CMK (cell line): ENCODE data around the gene NPFF.
A peak's percentile ranks its signal among the peaks of the same experiment; 100 is the strongest.
"Not testable (repeated sequence)": the region's sequence is repeated elsewhere in the genome, so short reads cannot be mapped to it uniquely, and the experiment has no call there.

Experiments used
- DNase-seq: peaks from one replicate; pipeline ENCODE4 v3.0.0-alpha.2; 2010; ENCODE audit warnings: low read depth

Gene NPFF

DNA sequence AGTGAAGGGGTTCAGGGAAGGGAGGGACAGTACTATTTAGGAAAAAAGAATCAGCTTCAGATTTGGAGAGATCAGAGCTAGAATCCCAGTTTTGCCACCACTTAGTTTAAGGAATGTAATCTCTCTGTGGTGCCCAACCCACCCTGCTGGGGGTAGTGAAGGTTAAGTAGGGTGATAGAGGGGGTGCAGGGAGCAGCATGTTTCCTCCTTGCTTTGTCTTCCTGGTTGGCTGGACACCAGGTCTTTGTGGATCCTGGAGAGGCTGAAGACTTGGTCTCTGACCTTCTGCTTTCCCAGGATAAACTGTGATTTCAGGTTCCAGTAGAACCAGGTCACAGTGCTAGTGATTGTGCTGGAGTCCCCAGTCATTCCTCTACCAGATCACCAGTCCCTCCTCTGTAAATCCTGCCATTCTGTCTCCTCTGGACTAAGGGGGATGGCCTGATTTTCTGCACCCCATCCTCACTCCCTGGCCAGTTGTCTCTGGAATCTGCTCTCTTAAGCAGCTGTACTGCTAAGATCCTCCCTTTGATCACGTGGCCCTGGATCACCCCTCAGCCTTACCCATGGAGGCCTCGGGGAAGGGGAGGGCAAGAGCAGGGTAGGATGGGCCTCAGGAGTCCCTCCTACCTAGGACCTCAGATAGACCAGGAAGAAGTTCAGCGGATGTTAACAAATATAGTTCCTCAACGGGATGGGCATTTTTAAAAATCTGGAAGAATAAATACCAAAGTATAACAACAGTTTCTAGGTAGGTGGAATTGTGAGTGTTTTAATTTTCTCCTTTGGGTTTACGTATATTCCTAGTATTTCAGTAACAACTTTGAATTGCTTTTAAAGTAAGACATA is 11.2 kb downstream of the NPFF start:
- DNase-seq = peak; percentile 65

DNA sequence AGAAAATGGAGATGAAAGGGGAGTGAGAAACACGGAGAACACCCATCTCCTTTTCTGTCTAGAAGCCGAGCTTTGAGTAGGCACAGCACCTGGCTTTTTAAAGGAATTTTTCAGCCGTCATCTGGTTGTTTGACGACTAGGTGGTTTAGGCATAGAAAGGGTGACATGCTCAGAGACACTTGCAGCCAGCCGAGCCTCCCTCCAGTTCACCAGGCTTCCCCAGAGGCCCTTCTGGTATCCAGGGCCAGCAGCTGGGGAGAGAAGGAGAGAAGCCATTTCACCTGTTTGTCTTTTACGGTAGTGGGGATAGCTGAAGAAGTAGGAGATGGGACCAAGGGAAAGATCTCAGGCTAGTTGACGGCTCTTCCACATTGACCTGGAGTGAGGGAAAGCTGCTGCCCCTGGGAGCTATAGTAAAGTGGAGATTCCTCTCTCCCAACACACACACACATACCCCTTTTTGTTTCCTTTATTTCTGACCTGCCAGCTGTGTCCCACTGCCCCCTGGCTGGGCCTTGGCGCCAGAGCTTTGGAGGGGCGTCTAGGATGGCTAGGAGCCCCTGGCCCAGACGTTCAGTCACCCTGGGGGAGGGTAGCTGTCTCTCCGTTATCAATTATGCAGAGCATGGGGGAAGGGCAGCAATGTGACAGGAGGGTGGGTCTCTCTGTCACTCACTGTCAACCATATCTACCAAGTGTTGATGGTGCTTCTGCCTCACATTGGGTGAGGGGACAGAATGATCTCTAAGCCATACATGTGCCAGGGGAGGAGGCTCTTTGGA is 13.5 kb downstream of the NPFF start:
- DNase-seq = no peak

DNA sequence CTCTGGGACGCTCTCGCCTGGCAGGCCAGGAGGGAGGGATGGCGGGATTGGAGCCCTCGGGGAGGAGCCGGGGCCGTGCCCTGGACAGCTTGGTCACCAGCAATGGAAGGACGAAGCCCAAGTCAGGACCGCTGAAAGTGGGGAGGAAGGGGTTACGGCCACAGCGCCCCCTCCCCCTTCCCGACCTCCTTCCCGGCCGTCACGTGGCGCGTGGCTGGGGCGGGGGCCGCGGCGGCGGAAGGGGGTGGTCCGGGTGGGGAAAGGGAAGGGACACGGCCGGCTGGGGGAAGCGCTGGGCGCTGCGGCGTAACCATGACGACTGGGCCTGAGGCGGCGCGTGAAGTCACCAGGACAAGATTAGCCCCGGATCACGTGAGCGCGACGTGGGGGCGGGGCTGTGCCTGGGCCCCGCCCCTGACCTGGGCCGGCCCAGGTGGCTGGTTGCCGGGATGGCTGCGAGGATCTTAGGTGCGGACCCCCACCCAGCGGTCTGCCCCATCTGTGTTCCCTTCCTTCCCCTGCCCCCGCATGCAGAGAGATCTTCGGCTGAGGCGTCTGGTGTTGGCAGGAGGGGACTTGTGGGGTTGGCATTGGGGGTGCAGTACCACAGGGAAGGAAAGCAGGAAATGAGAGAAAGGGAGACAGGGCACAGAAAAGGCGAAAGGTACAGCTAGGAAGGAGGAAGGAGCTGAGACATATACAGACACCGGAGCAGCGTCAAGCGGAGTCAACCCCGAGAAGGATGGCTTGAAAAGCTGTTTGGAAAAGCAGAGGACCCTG is 14.3 kb downstream of the NPFF start:
- peak; percentile 96 for DNase-seq

DNA sequence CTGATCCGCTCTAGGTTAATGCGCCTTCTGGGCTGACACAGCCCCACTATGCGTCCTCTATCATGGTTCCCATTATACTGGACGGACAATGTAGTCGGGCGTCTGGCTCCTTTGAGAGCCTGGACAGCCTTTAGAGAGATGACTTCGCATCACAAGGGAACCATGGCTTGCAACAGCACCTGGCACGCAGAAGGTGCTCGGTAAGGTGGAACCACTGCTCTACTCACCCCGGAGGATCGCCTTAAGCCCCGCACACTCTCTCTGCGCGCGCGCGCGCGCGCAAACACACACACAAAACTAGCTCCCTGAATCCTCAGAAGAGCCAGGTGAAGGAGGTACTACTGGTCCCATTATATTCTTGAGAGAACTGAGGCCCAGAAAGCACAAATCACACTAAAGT is 15.1 kb downstream of the NPFF start:
- DNase-seq = no peak

DNA sequence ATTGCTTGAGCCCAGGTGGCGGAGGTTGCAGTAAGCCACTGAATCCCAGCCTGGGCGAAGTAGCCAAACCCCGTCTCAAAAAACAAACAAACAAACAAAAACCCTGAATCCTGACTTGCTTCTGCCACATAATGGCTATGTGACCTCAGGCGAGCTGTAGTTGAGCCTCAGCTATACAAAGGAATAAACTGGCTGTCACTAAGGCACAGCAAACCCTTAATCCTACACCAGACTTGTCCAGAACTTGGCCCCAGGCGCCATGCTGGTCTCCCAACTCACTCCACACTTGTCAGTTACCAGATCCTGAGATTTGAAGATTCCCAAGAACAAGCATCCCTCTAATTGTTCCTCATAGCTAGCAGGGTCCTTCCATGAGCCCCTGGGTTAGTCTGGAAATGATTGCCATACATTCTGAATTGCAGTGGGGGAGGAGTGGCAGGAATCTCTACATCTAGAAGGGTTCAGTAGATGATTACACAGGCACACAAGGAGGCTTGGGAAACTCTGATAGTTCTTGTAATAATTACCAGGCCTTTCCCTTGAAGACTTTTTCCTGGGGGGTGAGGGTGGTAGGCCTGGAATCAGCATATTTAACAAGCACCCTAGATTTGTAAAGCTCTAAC is 17.9 kb downstream of the NPFF start:
- no peak for DNase-seq

DNA sequence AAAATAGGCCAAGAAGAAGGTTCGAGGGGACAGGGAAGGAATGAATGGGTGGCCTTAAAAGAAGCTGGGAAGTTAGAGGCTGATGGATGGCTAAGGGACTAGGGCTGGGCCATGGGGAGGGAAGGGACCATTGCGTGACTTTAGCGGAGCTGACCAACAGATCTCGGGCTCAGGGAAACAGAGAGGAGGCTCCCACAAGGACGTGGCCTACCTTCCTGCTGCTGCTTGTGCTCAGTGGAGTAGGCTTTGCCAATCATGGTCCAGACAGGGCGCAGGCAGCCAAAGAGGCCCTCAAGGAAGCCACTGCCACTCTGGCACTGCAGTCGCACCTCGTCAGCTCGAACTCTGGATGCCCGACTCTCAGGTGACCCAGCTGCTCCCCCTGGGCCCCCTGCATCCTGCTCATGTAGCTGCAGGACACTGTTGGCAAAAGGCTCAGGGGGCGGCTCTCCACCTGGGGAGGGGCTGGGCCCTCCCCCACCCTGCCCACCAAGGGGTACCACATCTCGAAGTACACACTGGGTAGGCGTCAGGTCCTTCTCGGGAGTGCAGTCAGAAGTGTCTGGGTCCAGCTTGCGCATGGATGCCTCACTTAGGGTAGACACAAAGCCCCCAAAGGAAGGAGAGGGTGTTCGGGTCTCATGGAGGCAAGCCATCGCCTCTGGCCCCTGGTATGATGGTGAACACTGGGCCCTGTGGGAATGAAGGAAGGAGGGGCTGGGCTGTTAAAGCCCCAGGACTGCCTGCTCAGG is 20.4 kb downstream of the NPFF start:
- DNase-seq = no peak

DNA sequence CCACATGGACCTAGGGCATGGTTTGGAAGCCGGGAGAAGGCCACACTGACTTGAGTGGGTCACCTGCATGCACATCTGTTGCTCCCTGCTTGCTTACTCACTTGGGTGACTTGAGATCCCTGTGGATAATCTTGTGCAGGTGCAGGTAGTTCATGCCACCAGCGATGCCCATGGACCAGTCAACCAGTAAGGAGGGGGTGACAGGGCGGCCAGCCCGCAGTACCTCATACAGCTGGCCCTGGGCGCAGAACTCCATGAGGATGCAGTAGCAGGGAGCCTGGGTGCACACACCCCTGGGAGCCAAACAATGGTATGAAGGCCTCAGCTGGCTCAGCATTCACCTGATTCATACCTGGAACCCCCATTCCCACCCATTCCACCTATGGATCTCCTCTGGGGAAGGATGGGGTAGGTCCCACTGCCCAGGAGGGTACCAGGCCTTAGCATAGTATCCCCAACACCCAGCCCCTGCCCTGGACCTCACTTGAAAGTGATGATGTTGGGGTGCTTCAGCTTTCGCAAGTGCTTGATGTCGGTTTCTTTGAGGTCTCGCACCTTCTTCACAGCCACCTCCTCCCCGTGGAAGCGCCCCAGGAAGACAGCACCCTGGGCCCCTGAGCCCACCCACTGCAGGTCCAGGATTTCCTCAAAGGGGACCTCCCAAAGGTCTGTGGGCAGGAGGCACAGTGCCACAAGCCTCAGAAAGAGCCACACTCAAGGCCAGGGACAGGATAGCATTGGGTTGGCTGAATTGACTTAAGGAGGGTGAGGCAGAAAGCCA is 21.1 kb downstream of the NPFF start:
- no peak for DNase-seq

DNA sequence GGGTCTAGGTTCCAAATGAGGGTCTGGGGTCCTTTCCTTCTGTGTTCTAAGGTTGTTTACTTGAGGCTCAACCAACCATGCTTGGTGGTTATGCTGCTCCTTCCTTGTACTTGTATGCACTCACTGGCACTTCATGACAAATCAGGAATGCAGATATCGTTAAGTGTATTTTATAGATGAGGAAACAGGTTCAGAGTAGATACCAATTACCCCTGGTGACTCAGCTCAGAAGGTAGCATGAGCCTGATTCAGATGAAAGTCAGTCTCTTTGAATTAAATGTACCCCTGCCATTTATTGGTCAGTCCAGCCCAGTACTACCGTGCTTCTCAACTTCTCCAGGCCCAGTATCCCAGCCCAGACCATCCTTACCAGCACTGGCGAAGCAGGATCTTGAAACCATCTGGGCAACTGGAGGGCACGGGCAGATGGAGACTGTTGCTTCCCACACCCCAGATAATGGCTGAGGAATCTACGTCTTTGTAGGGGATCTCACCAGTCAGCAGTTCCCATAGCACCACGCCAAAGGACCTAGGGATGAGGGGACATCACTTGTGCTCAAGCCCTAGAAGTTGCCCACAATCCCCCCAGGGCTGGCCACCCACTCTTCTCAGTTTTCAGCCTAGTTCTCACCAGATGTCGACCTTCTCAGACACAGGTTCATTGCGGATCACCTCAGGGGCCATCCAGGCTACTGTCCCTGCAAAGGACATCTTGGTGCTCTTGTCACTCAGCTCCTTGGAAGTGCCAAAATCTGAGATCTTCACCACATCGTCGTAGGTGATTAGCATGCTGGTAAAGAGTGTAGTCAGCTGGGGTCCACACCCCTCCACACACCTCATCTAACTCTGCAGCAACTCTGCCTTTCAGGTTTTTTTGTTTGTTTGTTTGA is 22.4 kb downstream of the NPFF start:
- no peak for DNase-seq

DNA sequence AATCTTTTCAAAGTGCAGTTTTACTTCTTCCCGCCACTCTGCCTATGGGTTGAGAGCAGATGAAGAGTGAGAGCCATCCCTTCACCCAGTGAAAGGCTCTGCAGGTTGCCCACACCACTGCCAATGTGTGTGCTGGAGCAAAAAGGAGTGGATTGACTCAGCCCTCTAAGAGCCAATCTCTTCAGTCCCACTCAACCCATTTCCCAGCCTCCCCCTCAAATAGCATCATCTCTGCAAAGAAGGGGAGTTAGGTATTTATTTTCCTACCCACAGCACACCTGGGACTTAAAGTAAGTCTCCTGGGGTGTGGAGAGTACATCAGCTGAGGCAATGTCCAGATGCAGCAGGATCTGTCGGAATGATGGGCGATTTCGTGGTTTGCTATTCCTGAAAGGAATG is 23.3 kb downstream of the NPFF start:
- no peak for DNase-seq

DNA sequence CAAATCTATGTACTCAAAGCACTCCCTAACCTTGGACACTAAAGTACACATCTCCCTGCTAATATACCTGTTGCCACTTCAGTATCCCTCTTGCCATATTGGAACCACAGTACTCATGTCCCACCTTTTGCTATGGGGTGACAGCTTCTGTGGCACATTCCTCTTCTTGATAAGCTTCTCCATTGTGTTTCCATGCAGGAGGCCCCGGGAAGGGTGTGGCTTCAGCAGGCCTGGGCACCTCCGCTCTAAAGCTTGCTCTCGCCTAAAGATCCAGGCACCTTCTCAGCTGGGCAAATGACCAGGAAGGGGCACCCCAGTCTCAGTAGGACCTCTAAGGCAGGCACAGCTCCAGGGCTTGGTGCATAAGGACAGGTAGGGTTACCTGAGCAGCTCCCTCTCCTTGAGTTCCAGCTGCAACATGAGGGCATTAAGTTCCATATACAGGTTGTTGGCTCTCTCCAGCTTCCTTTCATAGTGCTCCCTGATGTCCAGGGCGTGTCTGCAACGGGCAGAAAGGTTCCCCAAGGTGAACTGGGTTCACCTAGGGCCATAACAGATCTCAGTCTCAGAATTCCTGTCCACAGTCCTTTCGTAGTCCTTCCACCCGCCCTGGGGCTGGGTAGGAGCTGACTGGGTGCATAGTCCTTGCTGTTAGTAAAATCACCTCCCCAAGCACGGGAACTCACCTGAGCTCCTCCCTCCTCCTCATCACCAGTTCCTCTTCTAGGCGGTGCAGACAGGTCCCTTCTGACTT is 23.9 kb downstream of the NPFF start:
- no peak for DNase-seq

DNA sequence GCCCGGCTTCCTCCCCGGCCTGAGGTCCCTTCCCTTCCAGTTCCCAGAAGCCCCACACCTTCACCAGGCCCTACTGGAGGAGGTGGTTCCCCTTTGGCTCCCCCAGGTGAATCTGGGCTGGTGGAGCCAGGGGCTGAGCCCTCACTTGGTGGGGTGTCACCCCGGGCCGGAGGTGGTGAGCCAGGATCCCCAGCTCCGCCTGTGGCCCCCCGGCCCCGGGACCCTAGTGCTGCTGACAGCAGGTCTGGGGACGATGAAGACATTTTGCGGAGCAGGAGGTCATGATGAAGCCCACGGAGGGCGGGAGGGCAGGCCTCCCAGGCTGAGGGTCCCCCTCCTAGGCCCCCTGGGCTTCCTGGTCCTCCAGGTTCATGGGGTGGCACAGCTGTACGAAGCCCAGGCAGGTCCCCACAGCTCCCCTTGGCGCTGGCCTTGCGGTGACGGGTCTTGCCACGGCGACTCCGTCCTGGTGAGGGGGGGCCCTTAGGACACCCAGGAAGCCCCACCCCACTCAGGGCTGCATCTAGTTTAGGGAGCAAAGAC is 24.6 kb downstream of the NPFF start:
- DNase-seq = no peak

DNA sequence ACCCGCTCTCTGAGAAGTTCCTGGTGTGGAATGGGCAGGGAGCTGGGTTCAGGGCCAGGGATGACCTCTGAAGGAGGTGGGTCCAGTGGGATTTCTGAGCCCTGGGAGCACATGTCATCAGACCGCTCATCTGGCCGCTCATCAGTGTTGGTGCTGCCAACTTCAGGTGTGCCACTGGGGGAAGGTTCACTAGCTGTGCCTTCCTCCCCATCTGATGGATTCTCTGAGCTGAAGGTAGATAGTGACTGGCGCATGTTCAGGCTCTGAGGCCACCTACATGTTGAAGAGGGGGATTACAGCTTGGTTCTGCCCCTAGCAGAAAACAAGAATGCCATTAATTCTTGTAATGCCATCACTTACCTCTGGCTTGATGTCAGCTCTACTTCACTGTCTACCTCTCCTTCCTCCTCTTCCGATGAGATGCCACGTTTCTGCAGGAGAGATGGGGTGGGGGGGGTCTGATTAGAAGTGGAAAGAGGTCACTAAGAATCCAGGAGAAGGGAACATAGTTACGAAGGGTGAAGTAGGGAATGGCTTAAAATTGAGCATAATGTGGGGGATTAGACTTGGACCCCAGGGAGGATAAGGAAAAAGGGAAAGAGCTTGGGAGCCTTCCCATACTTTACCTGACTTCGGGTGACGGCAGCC is 25.2 kb downstream of the NPFF start:
- DNase-seq = no peak

DNA sequence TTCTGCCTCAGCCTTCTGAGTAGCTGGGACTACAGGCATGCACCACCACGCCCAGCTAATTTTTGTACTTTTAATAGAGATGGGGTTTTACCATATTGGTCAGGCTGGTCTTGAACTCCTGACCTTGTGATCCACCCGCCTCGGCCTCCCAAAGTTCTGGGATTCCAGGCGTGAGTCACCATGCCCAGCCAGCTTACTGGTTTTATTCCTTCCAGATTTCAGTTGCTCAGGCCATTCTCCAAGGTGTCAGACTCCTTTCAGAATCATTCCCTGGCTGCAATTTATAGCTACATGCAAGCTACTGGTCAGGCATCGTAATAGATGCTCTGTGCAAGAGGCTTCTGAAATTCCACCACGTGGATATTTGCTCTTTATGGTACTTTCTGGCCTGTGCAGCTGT is 25.8 kb downstream of the NPFF start:
- not testable (repeated sequence) for DNase-seq

DNA sequence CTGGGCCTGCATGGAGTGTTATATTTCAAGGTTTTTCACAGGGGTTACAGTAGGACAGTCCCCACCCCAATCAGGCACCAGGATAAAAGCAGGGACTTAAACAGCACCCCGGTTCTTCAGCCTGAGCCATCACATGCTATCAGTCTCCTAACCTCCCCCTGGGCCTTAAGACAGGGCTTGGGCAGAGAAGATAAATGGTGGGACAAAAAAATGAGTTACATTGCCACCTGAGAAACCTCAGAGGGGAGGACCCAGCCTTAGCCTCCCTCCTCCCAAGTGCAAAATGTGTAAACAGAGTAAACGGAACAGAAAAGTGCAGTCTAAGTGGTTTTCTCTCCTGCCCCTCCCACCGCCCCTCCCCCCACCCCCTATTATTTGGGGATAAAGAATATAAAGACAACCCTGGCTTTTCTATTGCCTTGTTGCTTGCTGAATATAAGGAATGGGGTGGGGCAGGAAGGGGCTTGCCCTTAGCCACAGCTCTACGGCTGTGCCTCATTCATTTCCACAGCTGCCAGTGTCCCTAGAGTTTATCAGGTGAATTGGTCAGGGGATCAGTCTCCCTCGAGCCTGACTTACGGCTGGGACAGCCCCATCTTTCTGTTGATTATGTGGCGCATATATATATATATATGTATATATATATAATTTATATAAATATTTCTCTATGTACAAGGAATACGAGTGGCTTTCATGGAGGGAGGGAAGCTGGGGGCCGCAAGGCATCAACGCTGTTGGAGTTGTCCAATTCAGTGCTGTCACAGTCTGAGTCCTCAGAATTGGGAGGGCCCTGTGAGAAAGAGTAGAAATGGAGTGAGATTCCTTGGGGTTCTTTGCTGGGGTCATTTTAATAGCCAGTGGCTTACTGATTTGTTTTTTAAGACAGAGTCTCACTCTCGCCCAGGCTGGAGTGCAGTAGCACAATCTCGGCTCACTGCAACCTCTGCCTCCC is 26.5 kb downstream of the NPFF start:
- no peak for DNase-seq

DNA sequence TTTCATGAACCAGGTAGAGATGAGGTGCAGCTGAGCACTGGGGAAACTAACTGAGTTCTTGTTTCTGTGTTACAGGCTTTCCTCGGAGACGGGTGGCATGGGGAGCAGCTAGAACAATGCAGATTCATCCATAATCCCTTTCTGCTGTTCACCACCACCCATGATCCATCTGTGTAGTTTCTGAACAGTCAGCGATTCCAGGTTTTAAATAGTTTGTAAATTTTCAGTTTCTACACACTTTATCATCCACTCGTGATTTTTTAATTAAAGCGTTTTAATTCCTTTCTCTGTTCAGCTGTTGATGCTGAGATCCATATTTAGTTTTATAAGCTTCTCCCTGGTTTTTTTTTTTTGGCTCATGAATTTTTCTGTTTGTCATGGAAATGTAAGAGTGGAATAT is 28.0 kb downstream of the NPFF start:
- DNase-seq = no peak

DNA sequence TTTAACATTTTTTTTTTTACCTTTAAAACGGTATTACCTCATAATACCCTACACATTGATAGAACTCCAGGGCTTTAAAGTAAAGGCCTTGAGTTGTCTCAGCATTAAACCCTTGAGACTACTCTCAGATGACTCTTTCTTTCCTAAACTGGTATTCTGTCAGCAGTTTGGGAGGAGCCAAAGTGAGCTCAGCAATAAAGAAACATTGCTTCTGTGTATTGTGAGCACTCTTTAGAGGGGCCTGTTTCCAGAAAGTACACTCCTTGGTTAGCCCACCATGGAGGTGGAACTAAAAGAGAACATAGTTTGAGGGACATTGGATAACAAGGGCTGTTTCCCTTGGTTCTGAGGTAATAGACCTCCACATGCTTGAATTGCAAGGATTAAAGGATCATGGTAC is 28.4 kb downstream of the NPFF start:
- no peak for DNase-seq

DNA sequence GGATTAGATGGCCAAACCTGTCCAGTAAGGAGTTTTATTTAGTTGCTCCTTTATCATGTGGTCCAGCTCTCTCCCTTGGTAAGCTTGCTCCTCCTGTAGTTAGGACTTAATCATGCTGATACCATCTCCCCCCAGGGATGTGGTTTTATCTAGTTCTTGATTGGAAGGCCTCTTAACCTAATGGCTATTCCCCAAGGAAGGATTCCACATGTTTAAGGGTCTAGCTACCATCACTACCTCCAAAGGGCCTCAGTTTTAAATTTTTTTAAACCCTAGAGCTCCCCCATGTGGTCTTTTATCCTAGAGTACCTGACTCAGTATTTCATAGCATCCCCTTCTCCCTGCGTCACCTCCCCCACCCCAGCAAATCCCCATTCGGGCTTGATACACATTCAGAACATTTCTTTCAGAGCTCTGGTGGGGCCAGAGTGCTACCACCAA is 30.5 kb downstream of the NPFF start:
- no peak for DNase-seq
